ENCODE measurements around the gene UBL3.

The UBL3 gene

DNA sequence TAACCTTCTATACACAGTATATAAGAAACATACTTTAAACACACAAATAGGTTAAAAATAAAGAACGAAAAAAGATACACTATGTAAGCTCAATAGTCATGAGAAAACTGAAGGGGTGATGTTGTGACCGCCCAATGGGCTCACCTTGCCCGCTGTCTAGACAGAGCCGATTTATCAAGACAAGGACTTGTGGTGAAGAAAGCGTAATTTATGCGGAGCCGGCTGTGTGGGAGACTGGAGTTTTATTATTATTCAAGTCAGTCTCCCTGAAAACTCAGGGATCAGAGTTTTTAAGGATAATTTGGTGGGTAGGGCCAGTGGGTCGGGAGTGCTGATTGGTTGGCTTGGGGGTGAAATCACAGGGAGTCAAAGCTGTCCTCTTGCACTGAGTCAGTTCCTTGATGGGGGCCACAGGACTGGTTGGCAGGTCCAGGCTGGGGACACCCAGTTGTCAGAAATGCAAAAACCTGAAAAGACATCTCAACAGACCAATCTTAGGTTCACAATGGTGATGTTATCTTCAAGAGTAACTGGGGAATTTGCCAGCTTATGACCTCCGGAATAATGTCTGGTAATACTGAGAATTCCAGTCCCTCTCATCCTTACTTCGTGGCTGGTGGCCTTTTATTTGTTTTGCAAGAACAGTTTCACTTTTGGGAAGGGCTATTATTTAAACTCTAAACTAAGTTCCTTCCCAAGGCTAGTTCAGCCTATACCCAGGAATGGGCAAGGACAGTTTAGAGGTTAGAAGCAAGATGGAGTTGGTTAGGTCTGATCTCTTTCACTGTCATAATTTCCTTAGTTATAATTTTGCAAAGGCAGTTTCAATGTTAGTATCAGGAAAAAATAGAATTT lies 96.6 kb downstream of the UBL3 start:
- DNase-seq, result no peak

DNA sequence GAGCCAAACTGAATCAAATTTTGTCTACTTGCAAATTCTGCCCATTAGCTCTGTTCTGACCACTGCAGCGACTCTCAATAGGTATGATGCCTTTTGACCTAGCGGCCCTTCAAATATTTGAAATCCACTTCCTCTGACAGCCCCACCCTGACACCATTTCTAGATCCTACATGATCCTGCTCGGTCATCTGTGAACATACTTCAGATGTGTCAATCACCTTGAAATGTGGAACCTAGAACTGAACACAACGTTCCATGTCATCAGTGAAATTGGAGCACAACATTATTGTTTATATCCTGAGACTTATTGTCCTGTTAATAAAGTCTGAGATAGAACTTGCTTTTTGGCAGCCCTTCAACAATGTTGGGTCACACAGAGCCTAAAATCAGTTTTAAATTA lies 98.2 kb downstream of the UBL3 start:
- DNase-seq, result no peak

DNA sequence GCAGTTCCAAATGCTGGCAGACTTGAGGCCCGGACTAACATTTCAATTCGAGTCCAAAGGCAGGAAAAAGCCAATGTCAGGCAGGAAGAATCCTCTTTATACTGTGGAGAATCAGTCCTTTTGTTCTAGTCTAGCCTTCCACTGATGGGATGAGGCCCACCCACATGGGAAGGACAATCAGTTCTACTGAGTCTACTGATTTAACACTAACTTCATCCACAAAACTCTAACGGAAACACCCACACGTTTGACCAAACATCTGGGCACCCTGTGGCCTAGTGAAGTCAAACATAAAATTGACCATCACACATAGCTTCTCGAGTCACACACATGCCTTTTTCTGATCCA lies 100.3 kb downstream of the UBL3 start:
- DNase-seq, result no peak

DNA sequence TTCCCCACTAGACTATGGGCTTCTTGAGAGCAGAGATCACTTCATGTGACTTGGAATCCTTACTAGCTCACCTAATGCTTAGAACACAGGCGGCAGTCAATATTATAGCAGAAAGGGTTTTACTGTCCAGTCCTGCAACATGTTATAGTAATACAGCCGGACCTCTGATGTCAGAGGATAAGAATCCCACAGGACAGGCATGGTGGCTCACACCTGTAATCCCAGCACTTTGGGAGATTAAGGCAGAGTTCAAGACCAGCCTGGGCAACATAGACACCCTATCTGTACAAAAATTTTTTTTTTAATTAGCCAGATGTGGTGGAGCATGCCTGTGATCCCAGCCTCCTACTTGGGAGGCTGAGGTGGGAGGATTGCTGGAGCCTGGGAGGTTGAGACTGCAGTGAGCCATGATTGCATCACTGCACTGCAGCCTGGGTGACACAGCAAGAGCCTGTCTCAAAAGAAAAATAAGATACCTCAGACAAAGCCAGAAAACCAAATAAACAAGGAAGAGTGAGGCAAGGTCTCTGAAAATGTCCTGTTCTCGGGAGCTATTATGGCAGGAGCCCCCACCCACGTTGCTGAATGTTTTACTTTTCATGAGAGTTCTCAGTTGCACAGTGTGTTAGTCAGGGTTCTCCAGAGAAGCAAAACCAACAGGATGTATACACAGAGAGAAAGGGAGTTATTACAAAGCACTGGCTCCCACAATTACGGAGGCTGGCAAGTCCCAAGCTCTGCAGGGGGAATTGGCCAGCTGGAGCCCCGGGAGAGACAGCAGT lies 100.8 kb downstream of the UBL3 start:
- no peak for DNase-seq

DNA sequence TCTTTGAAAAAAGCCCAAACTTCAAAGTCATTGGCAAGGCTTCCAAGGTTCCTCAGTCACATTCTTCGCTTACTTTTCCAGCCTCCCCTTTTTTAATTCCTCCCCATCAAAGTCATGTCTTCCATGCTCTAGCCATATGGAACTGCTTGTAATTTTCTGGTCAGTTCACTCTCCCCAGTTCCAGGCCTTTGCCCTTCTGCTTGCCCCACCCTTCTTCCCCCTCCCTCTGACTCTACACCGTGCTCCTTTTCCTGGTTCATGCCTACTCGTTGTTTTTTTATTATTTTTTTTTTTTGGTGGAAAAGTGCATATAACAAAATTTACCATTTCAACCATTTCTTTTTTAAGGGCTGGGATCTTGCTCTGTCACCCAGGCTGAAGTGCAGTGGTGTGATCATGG lies 102.3 kb downstream of the UBL3 start:
- DNase-seq, result no peak

DNA sequence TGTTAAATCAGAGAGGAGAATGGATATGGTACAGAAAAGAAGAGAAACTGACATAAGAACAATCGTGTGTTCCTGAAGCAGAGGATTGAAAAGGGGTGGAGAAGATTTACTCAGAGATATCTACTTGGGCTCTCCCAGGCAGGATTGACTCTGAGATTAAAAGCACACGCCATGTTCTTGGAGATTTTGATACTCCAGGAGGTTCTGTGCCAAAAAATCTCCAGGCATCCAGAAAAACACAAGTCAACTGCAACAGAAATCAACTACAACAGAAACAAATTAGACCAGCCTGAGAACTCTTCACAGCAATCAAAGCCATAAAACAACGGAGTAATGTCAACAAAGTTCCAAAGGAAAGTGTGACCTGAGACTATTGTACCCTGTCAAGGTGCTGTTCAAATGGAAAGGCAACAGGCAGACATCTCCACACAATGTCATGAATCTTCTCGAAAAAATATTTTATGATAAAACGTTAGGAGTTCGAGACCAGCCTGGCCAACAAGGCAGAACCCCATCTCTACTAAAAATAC lies 104.2 kb downstream of the UBL3 start:
- DNase-seq, result no peak

DNA sequence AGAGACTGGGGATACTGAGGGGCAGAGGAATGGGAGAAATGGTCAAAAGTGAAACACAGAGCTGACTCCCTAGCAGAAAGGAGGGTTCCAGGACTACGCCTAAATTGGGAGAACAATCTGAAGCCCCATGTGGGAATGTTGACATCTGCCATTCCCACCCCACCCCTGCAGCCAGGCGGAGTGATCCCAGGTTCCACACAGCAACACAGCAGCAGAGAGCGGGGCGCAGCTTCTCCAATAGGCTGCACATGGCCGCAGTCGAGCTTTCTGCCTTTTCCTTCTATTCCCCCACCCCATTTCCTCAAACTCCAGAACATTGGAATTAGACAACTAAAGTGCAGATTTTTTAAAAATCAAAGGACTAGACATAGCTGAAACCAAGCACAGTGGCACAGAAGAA lies 104.7 kb downstream of the UBL3 start:
- no peak for DNase-seq

DNA sequence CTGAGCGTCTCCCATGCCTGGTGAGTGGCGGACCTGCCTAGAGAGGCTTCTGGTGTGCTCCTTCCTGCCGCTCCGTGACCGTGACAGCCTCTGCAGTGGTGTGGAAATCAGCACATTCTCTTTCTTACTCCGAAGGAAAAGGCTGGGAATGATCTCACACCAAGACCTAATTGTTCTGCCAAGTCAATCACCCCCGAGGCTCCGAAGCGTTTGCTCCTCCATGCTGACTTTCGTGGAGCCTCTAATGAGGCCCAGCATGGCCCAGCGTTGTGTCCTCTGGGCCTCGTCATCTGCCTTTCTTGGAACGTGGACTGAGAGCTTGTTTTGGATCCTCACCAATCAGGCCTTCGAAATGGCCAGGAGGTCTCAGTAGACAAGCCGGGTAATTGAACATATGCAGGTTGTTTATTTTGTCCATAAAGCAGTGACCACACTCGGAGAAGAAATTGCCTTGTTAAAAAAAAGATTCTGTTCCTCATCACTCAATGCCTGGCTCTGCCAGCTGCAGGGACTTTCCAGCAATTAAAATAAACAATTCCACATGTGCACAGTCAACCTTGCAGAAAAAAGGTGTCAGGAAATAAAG lies 107.1 kb downstream of the UBL3 start:
- no peak for DNase-seq

DNA sequence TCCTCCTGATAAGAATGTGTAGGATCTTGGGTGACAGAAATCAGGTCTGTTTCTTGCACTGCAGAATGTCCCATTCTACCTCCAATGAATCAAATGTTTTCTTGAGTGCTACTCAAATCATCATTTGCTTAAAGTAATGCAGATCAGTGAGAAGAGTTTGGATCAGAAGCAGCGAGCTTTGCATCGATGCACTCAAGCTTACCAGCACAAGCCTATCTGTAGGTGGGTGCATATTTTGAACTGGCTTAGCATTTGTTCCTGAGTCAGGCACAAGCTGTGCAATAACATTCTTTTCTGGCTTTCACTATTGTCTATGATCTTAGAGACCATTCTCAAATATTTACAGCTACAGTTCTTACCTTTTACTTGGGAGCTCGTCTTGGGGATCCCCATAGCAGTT lies 109.5 kb downstream of the UBL3 start:
- DNase-seq, result no peak

DNA sequence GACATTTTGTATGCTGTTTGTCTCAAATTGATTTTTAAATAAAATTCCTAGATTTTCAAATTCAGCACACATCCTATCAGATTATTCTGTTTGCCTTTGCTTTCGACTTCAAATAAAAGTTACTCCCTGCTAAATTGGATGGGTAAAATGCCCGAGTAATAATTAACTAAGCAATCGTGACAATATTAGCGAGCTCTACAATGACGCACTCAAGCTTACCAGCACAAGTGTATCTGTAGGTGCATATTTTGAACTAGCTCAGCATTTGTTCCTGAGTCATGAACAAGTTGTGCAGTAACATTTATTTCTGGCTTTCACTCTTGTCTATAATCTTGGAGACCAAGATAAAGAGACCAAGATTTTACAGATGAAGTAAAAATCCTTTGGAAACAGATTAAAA lies 113.4 kb downstream of the UBL3 start:
- no peak for DNase-seq

DNA sequence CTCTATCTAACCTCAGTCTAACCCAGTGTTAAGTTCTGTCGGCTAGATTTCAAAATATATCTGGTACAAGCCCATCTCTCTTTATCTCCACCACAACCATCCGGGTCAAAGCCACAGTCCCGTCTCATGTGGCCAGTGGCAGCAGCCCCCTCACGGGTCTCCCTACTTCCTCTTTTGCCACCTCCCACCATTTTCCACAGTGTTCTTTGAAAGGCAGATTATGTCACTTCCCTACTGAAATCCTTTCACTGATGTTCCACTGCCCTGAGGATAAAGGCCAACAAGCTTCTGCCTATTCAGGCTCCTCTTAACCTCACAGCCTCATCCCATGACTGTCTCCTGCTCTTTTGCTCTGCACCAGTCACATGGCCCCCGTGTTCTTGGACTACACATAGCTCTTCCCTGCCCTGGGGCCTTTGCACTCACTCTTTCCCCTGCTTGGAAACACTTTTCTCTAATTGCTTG lies 117.2 kb downstream of the UBL3 start:
- DNase-seq, result no peak

DNA sequence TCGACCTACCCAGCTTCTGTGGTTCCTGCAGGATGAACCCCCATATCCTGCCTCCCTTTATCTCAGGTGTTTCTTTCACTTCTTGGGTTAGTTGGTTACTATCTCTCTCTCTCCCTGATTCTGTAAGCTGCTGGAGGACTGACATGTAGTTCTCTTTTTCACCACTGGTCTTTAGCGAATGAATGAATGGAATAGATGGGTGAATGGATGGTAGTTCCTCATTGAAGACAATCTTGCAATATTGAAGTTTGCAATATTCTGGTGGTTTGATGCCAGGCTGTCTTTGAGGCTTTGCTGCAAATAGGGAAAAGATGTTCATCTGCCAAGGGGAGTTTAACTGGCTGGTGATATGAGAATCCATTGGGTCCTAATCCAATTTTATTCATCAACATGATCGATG lies 120.2 kb downstream of the UBL3 start:
- no peak for DNase-seq

DNA sequence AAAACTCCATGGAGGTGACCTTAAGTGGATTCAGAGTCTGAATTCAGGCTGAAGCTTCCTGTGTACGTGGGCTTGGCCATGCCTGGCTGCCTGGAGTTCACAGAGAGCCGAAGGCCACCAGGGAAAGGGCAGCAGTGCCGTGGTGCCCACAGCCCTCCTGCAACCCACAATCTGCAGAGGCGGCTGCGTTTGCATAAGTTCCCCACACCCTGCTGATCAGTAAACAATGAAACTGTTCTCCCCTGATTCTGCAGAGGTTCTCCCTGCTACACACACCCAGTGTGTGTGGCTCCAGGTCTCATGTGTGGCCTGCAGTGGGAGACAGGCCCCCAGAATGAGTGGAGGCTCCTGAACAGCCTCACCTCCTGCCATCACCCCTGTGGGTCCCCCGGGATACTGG lies 128.0 kb downstream of the UBL3 start:
- DNase-seq, result no peak

DNA sequence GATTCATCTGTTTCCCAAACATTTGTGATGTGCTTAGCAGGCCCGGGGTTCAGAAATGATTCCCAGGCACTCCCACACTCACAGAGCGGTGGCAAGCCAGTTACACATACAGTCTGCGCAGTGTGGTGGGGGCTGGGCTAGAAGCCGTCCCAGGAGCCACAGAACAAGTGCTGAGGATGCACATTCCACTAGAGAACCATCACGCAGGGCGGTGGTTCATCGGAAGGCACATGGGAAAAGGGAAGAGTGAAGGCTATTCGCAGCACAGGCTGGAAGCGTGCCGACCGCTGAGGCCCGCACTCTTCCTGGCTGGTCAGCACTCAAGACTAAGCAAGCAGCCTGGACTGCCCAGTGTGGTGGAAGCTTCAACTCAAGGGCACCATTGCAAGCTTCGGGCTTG lies 128.7 kb downstream of the UBL3 start:
- DNase-seq, result no peak

DNA sequence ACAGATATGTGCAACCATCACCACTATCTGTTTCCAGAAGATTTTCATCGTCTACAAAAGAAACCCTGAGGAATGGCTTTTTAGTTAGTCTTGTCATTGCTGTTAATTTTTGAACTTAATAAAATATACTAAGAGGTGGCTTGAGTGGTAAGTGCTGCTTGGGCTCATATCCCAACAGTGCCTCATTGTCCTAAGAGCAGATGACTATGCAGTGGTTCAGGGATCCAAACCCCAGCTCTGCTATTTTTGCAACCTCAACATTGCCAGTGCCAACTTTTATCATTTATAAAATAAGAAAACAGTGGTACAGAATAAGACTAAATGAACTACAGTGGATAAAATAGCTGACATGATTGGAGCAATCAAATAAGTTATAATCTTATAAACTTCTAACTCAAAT lies 131.7 kb downstream of the UBL3 start:
- no peak for DNase-seq

DNA sequence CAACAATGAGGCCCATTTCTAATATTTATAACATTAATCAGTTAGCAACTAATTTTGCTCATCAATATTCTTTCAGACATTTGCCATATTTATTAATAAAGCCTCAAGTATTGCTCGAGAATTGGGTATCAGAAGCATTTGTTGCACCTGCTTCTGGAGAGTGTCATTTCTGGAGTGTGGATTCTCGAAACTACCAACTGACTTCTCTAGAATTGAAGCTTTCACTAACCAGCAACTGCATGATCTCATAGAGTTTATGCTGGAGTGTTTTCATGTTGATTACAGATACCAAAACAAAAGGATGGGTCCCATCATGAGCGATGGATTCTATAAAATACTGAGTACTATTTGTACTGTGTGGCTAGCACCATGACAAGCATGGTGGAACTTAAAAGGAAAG lies 133.9 kb downstream of the UBL3 start:
- no peak for DNase-seq
